ENCODE measurements around the gene C1orf210.

The C1orf210 gene

GRCh38 chr1:43247256-43247921 is 38.0 kb downstream of the C1orf210 start:
- no peak overlapping the region for H3K4me3 ChIP-seq (ENCODE audit: low read length in 2 of 2)
- H3K4me1 ChIP-seq (ENCODE audit: control insufficient read depth in 2 of 2, insufficient read depth in 1 of 2, low read depth in 1 of 2, low read length in 2 of 2) = peaks cover 0 to 3% of the 10 kb centered on the region in 2 donors
- no CpG with 5 or more reads among the region's 6 CpGs for WGBS, 2 donors (ENCODE audit: extremely low coverage in 2 of 2, insufficient read length in 2 of 2, insufficient replicate concordance in 1 of 2)

GRCh38 chr1:43246466-43247213 is 38.7 kb downstream of the C1orf210 start:
- H2AK5ac ChIP-seq (ENCODE audit: low read depth, low read length) = no peak overlapping the region

More at GRCh38 chr1:43247256-43247921, 38.0 kb downstream of the C1orf210 start:
- H3K27me3 ChIP-seq (ENCODE audit: control insufficient read depth in 3 of 3, insufficient read depth in 3 of 3, low read depth in 1 of 3, low read length in 3 of 3) = no peaks in the 10 kb centered on the region
- no peak overlapping the region for H4K8ac ChIP-seq (ENCODE audit: low read depth, low read length)
- no peak overlapping the region for H2AK5ac ChIP-seq (ENCODE audit: low read depth, low read length)
- no peak overlapping the region for H3K9ac ChIP-seq (ENCODE audit: low read depth, low read length, poor library complexity)
- DNase-seq (ENCODE audit: low spot score) = no peak
- H3K79me1 ChIP-seq (ENCODE audit: low read depth, low read length) = no peaks in the 10 kb centered on the region
- H2AFZ ChIP-seq (ENCODE audit: low read length) = no peak overlapping the region
- no peak overlapping the region for H2BK120ac ChIP-seq (ENCODE audit: low read depth, low read length)
- H3K36me3 ChIP-seq (replicated peaks in 1 of 2; ENCODE audit: control insufficient read depth in 2 of 2, insufficient read depth in 2 of 2, low read length in 2 of 2) = no peaks in the 10 kb centered on the region
- H2BK5ac ChIP-seq (ENCODE audit: low read length) = no peak overlapping the region
- H2BK12ac ChIP-seq (ENCODE audit: low read length) = no peak overlapping the region
- H3K4me2 ChIP-seq (ENCODE audit: insufficient read depth, low read length, poor library complexity, severe bottlenecking) = no peak overlapping the region
- H3K4ac ChIP-seq (ENCODE audit: low read length) = no peak overlapping the region
- no peak overlapping the region for H3K23ac ChIP-seq (ENCODE audit: low read depth, low read length, poor library complexity)
- H3K9me3 ChIP-seq (replicated peaks in 1 of 2; ENCODE audit: control insufficient read depth in 2 of 2, insufficient read depth in 1 of 2, low read depth in 1 of 2, low read length in 2 of 2) = peaks cover 6 to 13% of the 10 kb centered on the region in 2 donors
- no peak overlapping the region for H3K18ac ChIP-seq (ENCODE audit: low read length)
- no peak overlapping the region for H3K14ac ChIP-seq (ENCODE audit: low read length)
- no peak overlapping the region for H2BK15ac ChIP-seq (ENCODE audit: low read length)
- H3K27ac ChIP-seq (replicated peaks; ENCODE audit: low read length) = no peak overlapping the region
- no peak overlapping the region for H4K91ac ChIP-seq (ENCODE audit: low read depth, low read length, poor library complexity)

GRCh38 chr1:43243299-43243698 is 42.1 kb downstream of the C1orf210 start:
- Histone ChIP-seq H4K8ac (ENCODE audit: low read depth, low read length) (no peak overlapping the region), H3K36me3 (replicated peaks in 1 of 2; ENCODE audit: control insufficient read depth in 2 of 2, insufficient read depth in 2 of 2, low read length in 2 of 2) (no peaks in the 10 kb centered on the region), H3K79me1 (ENCODE audit: low read depth, low read length) (no peaks in the 10 kb centered on the region), H3K27me3 (ENCODE audit: control insufficient read depth in 3 of 3, insufficient read depth in 3 of 3, low read depth in 1 of 3, low read length in 3 of 3) (no peaks in the 10 kb centered on the region), H3K23ac (ENCODE audit: low read depth, low read length, poor library complexity) (no peak overlapping the region), H2BK120ac (ENCODE audit: low read depth, low read length) (no peak overlapping the region), H3K9me3 (replicated peaks in 1 of 2; ENCODE audit: control insufficient read depth in 2 of 2, insufficient read depth in 1 of 2, low read depth in 1 of 2, low read length in 2 of 2) (peaks cover 3 to 13% of the 10 kb centered on the region in 2 donors), H3K4me2 (ENCODE audit: insufficient read depth, low read length, poor library complexity, severe bottlenecking) (no peak overlapping the region), H3K4me3 (ENCODE audit: low read length in 2 of 2) (no peak overlapping the region), H2BK15ac (ENCODE audit: low read length) (no peak overlapping the region), H3K9ac (ENCODE audit: low read depth, low read length, poor library complexity) (no peak overlapping the region), H3K27ac (replicated peaks; ENCODE audit: low read length) (no peak overlapping the region), H3K18ac (ENCODE audit: low read length) (no peak overlapping the region), H4K91ac (ENCODE audit: low read depth, low read length, poor library complexity) (no peak overlapping the region), H2AK5ac (ENCODE audit: low read depth, low read length) (no peak overlapping the region), H3K4ac (ENCODE audit: low read length) (no peak overlapping the region), H3K14ac (ENCODE audit: low read length) (no peak overlapping the region), H2BK12ac (ENCODE audit: low read length) (no peak overlapping the region), H3K4me1 (ENCODE audit: control insufficient read depth in 2 of 2, insufficient read depth in 1 of 2, low read depth in 1 of 2, low read length in 2 of 2) (peaks cover 0 to 3% of the 10 kb centered on the region in 2 donors), H2AFZ (ENCODE audit: low read length) (no peak overlapping the region), H2BK5ac (ENCODE audit: low read length) (no peak overlapping the region)
- no CpG with 5 or more reads among the region's 6 CpGs for WGBS, 2 donors (ENCODE audit: extremely low coverage in 2 of 2, insufficient read length in 2 of 2, insufficient replicate concordance in 1 of 2)
- no peak for DNase-seq (ENCODE audit: low spot score)

More at GRCh38 chr1:43246466-43247213, 38.7 kb downstream of the C1orf210 start:
- Histone ChIP-seq H3K27me3 (ENCODE audit: control insufficient read depth in 3 of 3, insufficient read depth in 3 of 3, low read depth in 1 of 3, low read length in 3 of 3) (no peaks in the 10 kb centered on the region), H3K18ac (ENCODE audit: low read length) (no peak overlapping the region), H2BK15ac (ENCODE audit: low read length) (no peak overlapping the region), H2BK12ac (ENCODE audit: low read length) (no peak overlapping the region), H2BK120ac (ENCODE audit: low read depth, low read length) (no peak overlapping the region), H3K9ac (ENCODE audit: low read depth, low read length, poor library complexity) (no peak overlapping the region), H4K8ac (ENCODE audit: low read depth, low read length) (no peak overlapping the region), H3K23ac (ENCODE audit: low read depth, low read length, poor library complexity) (no peak overlapping the region), H4K91ac (ENCODE audit: low read depth, low read length, poor library complexity) (no peak overlapping the region), H3K4ac (ENCODE audit: low read length) (no peak overlapping the region), H3K4me2 (ENCODE audit: insufficient read depth, low read length, poor library complexity, severe bottlenecking) (no peak overlapping the region), H3K79me1 (ENCODE audit: low read depth, low read length) (no peaks in the 10 kb centered on the region), H3K4me1 (ENCODE audit: control insufficient read depth in 2 of 2, insufficient read depth in 1 of 2, low read depth in 1 of 2, low read length in 2 of 2) (peaks cover 0 to 3% of the 10 kb centered on the region in 2 donors), H2AFZ (ENCODE audit: low read length) (no peak overlapping the region), H3K14ac (ENCODE audit: low read length) (no peak overlapping the region), H3K9me3 (replicated peaks in 1 of 2; ENCODE audit: control insufficient read depth in 2 of 2, insufficient read depth in 1 of 2, low read depth in 1 of 2, low read length in 2 of 2) (peaks cover 6 to 13% of the 10 kb centered on the region in 2 donors), H3K27ac (replicated peaks; ENCODE audit: low read length) (no peak overlapping the region), H3K36me3 (replicated peaks in 1 of 2; ENCODE audit: control insufficient read depth in 2 of 2, insufficient read depth in 2 of 2, low read length in 2 of 2) (no peaks in the 10 kb centered on the region), H2BK5ac (ENCODE audit: low read length) (no peak overlapping the region), H3K4me3 (ENCODE audit: low read length in 2 of 2) (no peak overlapping the region)
- no CpG with 5 or more reads among the region's 4 CpGs for WGBS, 2 donors (ENCODE audit: extremely low coverage in 2 of 2, insufficient read length in 2 of 2, insufficient replicate concordance in 1 of 2)
- DNase-seq (ENCODE audit: low spot score) = no peak

- DNase-seq (ENCODE audit: low spot score) = no peak
Measured at GRCh38 chr1:43241413-43241836, 44.0 kb downstream of the C1orf210 start.

More at GRCh38 chr1:43241413-43241836, 44.0 kb downstream of the C1orf210 start:
- Histone ChIP-seq H3K4me1 (ENCODE audit: control insufficient read depth in 2 of 2, insufficient read depth in 1 of 2, low read depth in 1 of 2, low read length in 2 of 2) (peaks cover 0 to 3% of the 10 kb centered on the region in 2 donors), H4K91ac (ENCODE audit: low read depth, low read length, poor library complexity) (no peak overlapping the region), H2AK5ac (ENCODE audit: low read depth, low read length) (no peak overlapping the region), H4K8ac (ENCODE audit: low read depth, low read length) (no peak overlapping the region), H3K9ac (ENCODE audit: low read depth, low read length, poor library complexity) (no peak overlapping the region), H2BK5ac (ENCODE audit: low read length) (no peak overlapping the region), H3K27me3 (ENCODE audit: control insufficient read depth in 3 of 3, insufficient read depth in 3 of 3, low read depth in 1 of 3, low read length in 3 of 3) (no peaks in the 10 kb centered on the region), H2BK120ac (ENCODE audit: low read depth, low read length) (no peak overlapping the region), H3K79me1 (ENCODE audit: low read depth, low read length) (no peaks in the 10 kb centered on the region), H3K4me2 (ENCODE audit: insufficient read depth, low read length, poor library complexity, severe bottlenecking) (no peak overlapping the region), H3K4me3 (ENCODE audit: low read length in 2 of 2) (no peak overlapping the region), H3K14ac (ENCODE audit: low read length) (no peak overlapping the region), H2BK12ac (ENCODE audit: low read length) (no peak overlapping the region), H3K36me3 (replicated peaks in 1 of 2; ENCODE audit: control insufficient read depth in 2 of 2, insufficient read depth in 2 of 2, low read length in 2 of 2) (no peaks in the 10 kb centered on the region), H3K23ac (ENCODE audit: low read depth, low read length, poor library complexity) (no peak overlapping the region), H2BK15ac (ENCODE audit: low read length) (no peak overlapping the region), H2AFZ (ENCODE audit: low read length) (no peak overlapping the region), H3K9me3 (replicated peaks in 1 of 2; ENCODE audit: control insufficient read depth in 2 of 2, insufficient read depth in 1 of 2, low read depth in 1 of 2, low read length in 2 of 2) (peaks cover 0 to 5% of the 10 kb centered on the region in 2 donors), H3K18ac (ENCODE audit: low read length) (no peak overlapping the region), H3K27ac (replicated peaks; ENCODE audit: low read length) (no peak overlapping the region), H3K4ac (ENCODE audit: low read length) (no peak overlapping the region)
- no CpG with 5 or more reads among the region's 6 CpGs for WGBS, 2 donors (ENCODE audit: extremely low coverage in 2 of 2, insufficient read length in 2 of 2, insufficient replicate concordance in 1 of 2)
